MM.1S (cell line): ENCODE measurements around the gene SMAD3.

Experiments used
- DNase-seq: peaks from one replicate; pipeline ENCODE4 v3.0.0-alpha.2; 2015
- H2AFZ ChIP-seq: fragments of 300-600 bp; sonication (generic); 2 replicates; pipeline ENCODE4 v1.6.0; 2016; ENCODE audit warnings: antibody characterized with exemption, low read length
- H3F3A ChIP-seq: fragments of 300-600 bp; sonication (generic); 2 replicates; pipeline ENCODE4 v1.6.1; 2016; ENCODE audit warnings: mild to moderate bottlenecking, antibody characterized with exemption, low read length, moderate library complexity, mixed read lengths; ENCODE audit not compliant: insufficient read depth
- H3K27ac ChIP-seq: fragments of 300-600 bp; sonication (generic); 2 replicates; pipeline ENCODE4 v1.5.1; 2016; ENCODE audit warnings: mild to moderate bottlenecking, low read length
- H3K27me3 ChIP-seq: fragments of 300-600 bp; sonication (generic); replicated peaks from 2 replicates; pipeline ENCODE4 v1.6.0; 2016; ENCODE audit warnings: low read length; ENCODE audit not compliant: insufficient read depth
- H3K36me3 ChIP-seq: fragments of 300-600 bp; sonication (generic); replicated peaks from 2 replicates; pipeline ENCODE4 v1.6.1; 2016; ENCODE audit warnings: mild to moderate bottlenecking, low read length, mixed read lengths; ENCODE audit not compliant: insufficient read depth
- H3K4me1 ChIP-seq: fragments of 300-600 bp; sonication (generic); 2 replicates; pipeline ENCODE4 v1.6.1; 2016; ENCODE audit warnings: low read length, mixed read lengths
- H3K4me2 ChIP-seq: fragments of 300-600 bp; sonication (generic); 2 replicates; pipeline ENCODE4 v1.6.0; 2016; ENCODE audit warnings: low read depth, low read length
- H3K4me3 ChIP-seq: fragments of 300-600 bp; sonication (generic); 2 replicates; pipeline ENCODE4 v1.5.1; 2016; ENCODE audit warnings: low read length, mixed read lengths
- H3K79me2 ChIP-seq: fragments of 300-600 bp; sonication (generic); 2 replicates; pipeline ENCODE4 v1.6.1; 2016; ENCODE audit warnings: mixed run types, low read length, mixed read lengths
- H3K9ac ChIP-seq: fragments of 300-600 bp; sonication (generic); 2 replicates; pipeline ENCODE4 v1.6.1; 2016; ENCODE audit warnings: low read length, mixed read lengths
- H3K9me2 ChIP-seq: fragments of 300-600 bp; sonication (generic); replicated peaks from 2 replicates; pipeline ENCODE4 v1.6.1; 2016; ENCODE audit warnings: mild to moderate bottlenecking, low read length, mixed read lengths; ENCODE audit not compliant: insufficient read depth
- H3K9me3 ChIP-seq: fragments of 300-600 bp; sonication (generic); replicated peaks from 2 replicates; pipeline ENCODE4 v1.6.1; 2016; ENCODE audit warnings: mild to moderate bottlenecking, low read length, mixed read lengths; ENCODE audit not compliant: insufficient read depth
- H4K20me1 ChIP-seq: fragments of 300-600 bp; sonication (generic); 2 replicates; pipeline ENCODE4 v1.6.1; 2016; ENCODE audit warnings: mild to moderate bottlenecking, low read length, moderate library complexity, mixed read lengths; ENCODE audit not compliant: insufficient read depth
- CTCF ChIP-seq: fragments of 300-600 bp; sonication (generic); IDR thresholded peaks from 2 replicates; pipeline ENCODE4 v1.5.1; 2016; ENCODE audit warnings: antibody characterized with exemption, low read length, mixed read lengths
- EZH2 ChIP-seq: fragments of 300-600 bp; sonication (generic); optimal IDR thresholded peaks from 2 replicates; pipeline ENCODE3; 2017; ENCODE audit warnings: low read depth, mild to moderate bottlenecking, antibody characterized with exemption, low read length, mixed read lengths
- EZH2phosphoT487 ChIP-seq: fragments of 300-600 bp; sonication (generic); IDR thresholded peaks from 2 replicates; pipeline ENCODE4 v1.6.1; 2018; ENCODE audit warnings: antibody characterized with exemption, low read length

Gene SMAD3

GRCh38 chr15:67110361-67110781, 45.0 kb downstream of the SMAD3 start:
- H3K27me3 ChIP-seq, result no peaks in the 10 kb centered on the region
- H3K27ac ChIP-seq, result peak overlapping the region; percentile 7; the same call in 1 of the 2 replicates
- H3K9me2 ChIP-seq, result no peaks in the 10 kb centered on the region
- H3K4me1 ChIP-seq, result peaks cover 20% of the 10 kb centered on the region
- H3K9ac ChIP-seq, result no peak overlapping the region
- TF ChIP-seq EZH2phosphoT487 (no peak), EZH2 (no peak), CTCF (no peak)
- no peaks in the 10 kb centered on the region for H3K36me3 ChIP-seq
- H3F3A ChIP-seq, result 0 out of 2 replicates have a peak, but pooled peaks cover 5% of the 10 kb centered on the region
- H4K20me1 ChIP-seq, result no peaks in the 10 kb centered on the region
- peaks cover 60% of the 10 kb centered on the region for H3K79me2 ChIP-seq
- peak overlapping the region; percentile 30; the same call in 1 of the 2 replicates for H3K4me2 ChIP-seq
- no peak for DNase-seq
- H2AFZ ChIP-seq, result no peak overlapping the region
- H3K4me3 ChIP-seq, result no peak overlapping the region
- H3K9me3 ChIP-seq, result no peaks in the 10 kb centered on the region

GRCh38 chr15:67110958-67111864, 45.8 kb downstream of the SMAD3 start:
- H3K4me2 ChIP-seq, result peak overlapping the region; percentile 30
- H3F3A ChIP-seq, result 0 out of 2 replicates have a peak, but pooled peaks cover 5% of the 10 kb centered on the region
- H3K27me3 ChIP-seq, result no peaks in the 10 kb centered on the region
- no peak overlapping the region for H3K4me3 ChIP-seq
- H3K27ac ChIP-seq, result peak overlapping the region; percentile 7; the same call in 1 of the 2 replicates
- DNase-seq, result peak; percentile 59
- H3K9ac ChIP-seq, result no peak overlapping the region
- no peak for TF ChIP-seq EZH2
- TF ChIP-seq EZH2phosphoT487, result no peak
- TF ChIP-seq CTCF, result no peak
- peaks cover 28% of the 10 kb centered on the region for H3K4me1 ChIP-seq
- H2AFZ ChIP-seq, result no peak overlapping the region
- no peaks in the 10 kb centered on the region for H3K9me2 ChIP-seq
- peaks cover 60% of the 10 kb centered on the region for H3K79me2 ChIP-seq
- H3K36me3 ChIP-seq, result no peaks in the 10 kb centered on the region
- no peaks in the 10 kb centered on the region for H4K20me1 ChIP-seq
- no peaks in the 10 kb centered on the region for H3K9me3 ChIP-seq

- H4K20me1 ChIP-seq, result no peaks in the 10 kb centered on the region
- DNase-seq, result no peak
- peaks cover 53% of the 10 kb centered on the region for H3K79me2 ChIP-seq
- H3K27me3 ChIP-seq, result no peaks in the 10 kb centered on the region
- H3K9ac ChIP-seq, result no peak overlapping the region
- H3K4me3 ChIP-seq, result no peak overlapping the region
- no peaks in the 10 kb centered on the region for H3K36me3 ChIP-seq
- H3K9me3 ChIP-seq, result no peaks in the 10 kb centered on the region
- H3K4me1 ChIP-seq, result peaks cover 40% of the 10 kb centered on the region
- H3K27ac ChIP-seq, result no peak overlapping the region
- TF ChIP-seq CTCF (no peak), EZH2 (no peak), EZH2phosphoT487 (no peak)
- no peak overlapping the region for H3K4me2 ChIP-seq
- no peak overlapping the region for H2AFZ ChIP-seq
- 0 out of 2 replicates have a peak, but pooled peaks cover 5% of the 10 kb centered on the region for H3F3A ChIP-seq
- no peaks in the 10 kb centered on the region for H3K9me2 ChIP-seq
These were observed 48.6 kb downstream of the SMAD3 start for GRCh38 chr15:67114046-67114445.
